ENCODE results near the gene PIGL. TPM values are rescaled to one million over a fixed set of nuclear protein-coding genes. Genes with fewer than 3 reads are reported as not detected.
"Not testable (repeated sequence)": the region's sequence is repeated elsewhere in the genome, so short reads cannot be mapped to it uniquely, and the experiment has no call there.

Gene PIGL
- total RNA-seq, 1 donor from 2014 or later = 8.9 TPM

DNA sequence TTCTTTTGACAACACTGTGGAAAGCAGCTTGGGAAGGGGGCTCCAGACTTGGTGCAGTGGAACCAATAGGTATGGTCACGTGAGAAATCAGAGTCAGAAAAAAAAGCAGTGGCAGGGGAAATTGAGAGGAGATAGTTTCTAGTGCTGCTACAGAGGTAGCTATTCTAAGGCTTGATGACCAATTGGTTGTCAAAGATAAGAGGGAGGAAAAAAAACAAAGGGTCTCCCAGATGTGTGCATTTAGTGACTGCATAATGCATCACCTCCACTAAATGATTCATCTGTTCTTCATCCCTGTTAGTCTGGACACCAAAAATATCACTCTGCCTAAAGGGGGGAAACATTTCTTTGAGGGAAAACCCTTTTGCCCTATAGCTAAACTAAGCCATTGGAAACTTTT is 56.5 kb downstream of the PIGL start:
- peak in 1 of 2 donors; percentile 37 for DNase-seq (ENCODE audit: low read depth in 2 of 2)

DNA sequence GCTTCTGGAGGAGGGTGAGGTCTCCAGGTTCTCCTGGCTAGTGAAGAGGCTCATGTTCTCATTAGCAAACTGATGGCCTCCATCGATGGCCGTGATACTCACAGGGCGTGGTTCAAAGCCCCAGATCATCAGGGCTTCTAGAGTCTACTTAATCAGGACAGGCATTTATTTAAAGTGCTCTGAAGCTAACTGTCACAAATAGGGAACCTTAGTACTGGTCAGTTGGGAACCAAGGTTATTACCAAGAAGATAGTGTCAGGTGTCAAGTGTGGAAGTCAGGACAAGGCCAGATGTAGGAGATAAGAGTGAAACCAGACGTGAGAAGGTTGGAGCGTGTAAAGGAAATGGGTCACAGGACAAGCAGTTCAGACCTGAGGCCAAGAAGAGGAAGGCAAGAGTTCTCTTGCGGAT is 56.9 kb downstream of the PIGL start:
- peak in 1 of 2 donors; percentile 12 for DNase-seq (ENCODE audit: low read depth in 2 of 2)

DNA sequence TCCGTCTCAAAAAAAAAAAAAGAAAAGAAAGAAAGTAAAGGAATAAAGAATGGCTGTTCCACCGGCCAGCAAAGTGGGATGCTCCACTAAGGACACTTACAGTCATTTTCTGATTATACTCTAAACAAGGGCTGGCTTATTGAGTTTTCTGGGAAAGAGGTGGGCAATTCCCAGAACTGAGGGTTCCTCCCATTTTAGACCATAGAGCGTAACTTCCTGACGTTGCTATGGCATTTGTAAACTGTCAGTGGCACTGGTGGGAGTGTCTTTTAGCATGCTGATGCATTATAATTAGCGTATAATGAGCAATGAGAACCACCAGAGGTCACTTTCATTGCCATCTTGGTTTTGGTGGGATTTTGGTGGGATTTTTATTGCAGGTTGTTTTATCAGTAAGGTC is 58.0 kb downstream of the PIGL start:
- DNase-seq (ENCODE audit: low read depth in 2 of 2) = no peak

DNA sequence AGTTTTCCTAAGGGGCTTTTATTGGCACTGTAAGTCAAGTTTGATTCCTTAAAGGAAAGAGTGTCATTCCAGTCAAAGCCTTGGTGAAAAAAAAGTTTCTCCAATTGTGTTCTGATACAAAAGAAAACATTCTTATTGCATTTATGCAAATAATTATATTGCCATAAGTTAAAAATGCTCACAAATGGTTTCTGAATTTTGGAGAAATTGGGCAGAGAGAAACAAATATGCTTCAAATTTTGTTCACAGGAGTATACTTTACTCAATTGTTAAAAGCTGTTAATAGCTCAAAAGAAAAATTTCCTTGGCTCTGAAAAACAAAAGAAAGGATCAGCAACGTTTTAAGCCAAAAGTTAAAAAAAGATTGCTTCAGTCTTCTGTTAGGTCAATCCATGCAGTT is 60.2 kb downstream of the PIGL start:
- DNase-seq (ENCODE audit: low read depth in 2 of 2) = no peak

DNA sequence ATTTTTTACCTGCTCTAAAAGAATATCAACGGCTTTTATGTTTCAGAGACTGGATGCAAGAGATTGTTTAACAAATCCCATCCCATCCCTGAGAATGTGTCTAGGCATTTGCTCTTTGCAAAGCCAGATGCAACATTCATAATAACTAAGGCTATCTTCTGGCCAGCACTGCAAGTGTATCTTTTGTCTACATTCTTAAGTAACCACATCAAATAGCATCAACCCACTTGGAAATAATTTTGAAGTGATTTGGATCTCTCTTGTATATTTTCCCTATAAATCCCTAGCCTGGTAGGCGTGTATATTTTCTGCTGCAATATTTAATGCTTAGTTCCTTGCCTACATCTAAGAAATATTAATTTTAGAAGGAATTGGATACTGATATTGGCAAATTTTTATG is 64.3 kb downstream of the PIGL start:
- DNase-seq (ENCODE audit: low read depth in 2 of 2) = no peak

DNA sequence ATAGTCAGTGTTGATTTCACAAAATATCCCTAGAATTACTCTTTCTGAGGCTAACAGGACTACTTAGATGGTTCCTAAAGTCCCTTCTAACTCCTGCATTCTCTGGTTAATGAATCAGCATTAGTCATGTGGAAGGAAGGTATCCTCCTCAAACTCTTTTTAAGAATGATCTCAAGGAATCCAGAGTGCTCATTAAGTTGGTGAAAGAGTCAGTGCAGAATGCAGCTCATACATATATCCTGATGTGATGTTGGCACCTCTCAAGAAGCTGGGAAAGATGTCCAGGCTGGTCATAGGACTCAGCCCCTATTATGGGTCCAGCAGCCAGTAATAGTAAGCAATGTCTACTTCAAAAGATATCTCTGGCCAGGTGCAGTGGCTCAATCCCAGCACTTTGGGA is 65.5 kb downstream of the PIGL start:
- DNase-seq (ENCODE audit: low read depth in 2 of 2) = peak in 1 of 2 donors; percentile 30

DNA sequence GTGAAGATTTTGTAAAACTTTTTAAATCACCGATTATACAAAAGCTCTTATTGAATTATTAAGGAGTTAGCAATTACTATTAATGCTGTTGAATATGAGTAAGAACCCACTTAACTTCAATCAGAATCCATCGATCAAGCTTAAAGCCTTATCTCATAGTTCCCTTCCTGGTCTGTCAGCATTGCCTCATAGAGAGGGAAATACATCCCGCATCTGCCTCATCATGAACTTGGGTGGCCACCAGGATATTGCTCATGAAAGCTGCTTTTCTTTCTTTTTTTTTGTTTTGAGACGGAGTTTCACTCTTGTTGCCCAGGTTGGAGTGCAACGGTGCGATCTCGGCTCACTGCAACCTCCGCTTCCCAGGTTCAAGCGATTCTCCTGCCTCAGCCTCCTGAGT is 66.7 kb downstream of the PIGL start:
- peak in 1 of 2 donors; percentile 44 for DNase-seq (ENCODE audit: low read depth in 2 of 2)

DNA sequence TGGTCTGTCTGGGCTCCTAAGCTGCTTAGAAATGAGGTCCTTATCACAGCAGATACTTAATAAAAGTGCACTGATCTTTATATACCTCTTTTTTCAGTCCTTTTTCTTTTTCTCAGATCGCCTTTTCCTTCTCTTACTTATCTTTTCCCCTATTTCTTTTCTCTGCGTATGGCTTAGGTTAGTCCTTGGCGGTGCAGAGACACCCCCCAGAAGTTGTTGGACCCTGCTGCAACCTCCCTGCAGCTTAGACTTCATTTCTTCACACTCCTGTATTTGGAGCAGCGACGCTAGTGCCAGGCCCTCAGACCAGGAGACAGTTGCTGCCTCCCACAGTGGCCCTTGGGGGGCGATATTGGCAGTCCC is 68.6 kb downstream of the PIGL start:
- no peak for DNase-seq (ENCODE audit: low read depth in 2 of 2)

DNA sequence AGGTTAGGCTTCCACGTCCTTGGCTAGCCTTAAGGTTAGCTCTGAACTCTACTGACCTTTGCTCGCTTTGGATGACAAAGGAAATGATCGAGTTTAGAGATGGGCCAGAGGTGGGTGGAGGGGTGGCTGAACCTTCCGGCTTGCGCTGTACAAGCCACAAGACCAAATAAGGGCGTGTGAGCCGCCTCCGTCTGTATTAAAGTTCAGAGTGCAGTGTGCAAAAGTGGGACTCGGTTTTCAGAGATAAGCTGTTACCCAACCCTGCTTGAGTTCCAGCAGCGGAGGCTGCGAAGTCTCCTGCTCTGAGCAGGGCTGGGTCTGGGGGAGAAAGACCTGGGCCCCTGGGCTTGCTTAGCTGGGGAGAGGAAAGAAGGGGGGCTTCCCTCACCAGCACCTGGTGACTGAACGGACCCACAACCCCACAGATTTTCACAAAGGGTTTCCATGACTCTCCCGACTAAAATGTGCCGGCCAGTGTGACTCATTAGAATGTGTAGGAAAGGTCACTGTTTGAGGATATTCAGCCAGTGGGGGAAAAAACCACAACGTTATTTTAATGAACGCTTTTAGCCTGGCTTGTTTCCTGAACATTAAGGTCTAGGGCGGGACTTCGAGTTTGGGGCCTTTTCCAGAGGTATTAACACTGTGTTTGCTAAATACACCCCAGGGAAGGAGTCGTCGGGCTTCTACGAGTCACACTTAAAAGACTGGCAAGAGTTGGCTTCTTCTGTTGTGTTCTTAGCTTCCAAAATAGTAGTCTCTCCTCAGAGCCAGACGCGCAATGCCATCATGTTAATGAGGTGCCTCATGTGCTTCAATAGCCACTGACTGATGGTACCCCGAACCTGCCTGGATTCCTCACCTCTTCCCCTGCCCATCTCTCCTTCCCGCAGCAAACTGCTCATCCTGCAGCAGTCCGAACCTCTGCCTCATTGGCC is 69.3 kb downstream of the PIGL start:
- peak; percentile 92 to 95 for DNase-seq (ENCODE audit: low read depth in 2 of 2)

DNA sequence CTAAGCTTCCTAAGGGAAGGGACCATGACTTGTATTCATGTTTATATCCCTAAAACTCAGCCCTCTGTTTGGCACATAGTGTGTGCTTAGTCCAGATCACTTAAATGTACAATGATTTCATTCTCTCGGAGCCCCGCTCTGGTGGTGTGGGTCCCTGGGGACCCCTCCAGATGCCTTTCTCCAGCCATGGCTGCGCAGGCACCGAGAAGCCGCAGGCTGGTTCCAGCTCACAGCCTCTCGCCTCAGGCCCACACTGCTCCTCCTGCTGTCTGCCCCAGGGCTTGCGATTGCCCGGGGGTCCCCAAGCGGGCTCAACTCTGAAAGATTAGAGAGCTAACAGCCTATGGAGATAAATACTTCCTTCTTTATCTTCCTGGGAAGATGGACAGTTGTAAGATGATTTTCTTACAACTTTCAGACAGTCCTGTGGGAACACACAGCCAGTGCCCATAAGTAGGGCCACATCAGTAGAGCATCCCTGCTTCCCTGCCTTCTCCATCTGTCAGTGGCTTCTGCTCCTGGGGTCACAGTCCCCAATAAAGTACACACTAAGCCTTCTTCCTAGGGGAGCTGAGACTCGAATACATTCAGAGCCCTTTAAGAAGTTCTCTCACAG is 70.0 kb downstream of the PIGL start:
- no peak for DNase-seq (ENCODE audit: low read depth in 2 of 2)

DNA sequence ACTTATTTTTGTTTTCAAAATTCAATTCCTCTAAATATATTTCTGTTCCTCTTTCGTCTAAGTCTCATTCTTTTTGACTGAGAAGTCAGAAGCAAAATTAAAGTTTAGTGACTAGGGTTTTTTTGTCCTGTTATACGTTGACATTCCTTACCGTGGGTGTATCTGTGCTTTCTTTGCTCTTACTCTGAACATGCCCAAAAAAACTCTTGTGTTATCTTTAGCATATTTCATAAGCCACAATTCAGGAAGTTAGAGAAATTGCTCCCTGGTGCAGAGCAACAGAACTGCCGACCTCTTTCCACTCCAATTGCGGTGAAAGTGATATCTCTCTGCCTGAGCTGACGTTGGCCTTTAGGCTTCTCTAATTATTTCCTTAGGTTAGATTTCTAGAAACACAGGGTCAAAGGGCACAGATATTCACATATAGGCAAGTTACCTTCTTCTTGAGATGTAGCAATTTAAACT is 70.6 kb downstream of the PIGL start:
- DNase-seq (ENCODE audit: low read depth in 2 of 2) = peak; percentile 47 to 53

DNA sequence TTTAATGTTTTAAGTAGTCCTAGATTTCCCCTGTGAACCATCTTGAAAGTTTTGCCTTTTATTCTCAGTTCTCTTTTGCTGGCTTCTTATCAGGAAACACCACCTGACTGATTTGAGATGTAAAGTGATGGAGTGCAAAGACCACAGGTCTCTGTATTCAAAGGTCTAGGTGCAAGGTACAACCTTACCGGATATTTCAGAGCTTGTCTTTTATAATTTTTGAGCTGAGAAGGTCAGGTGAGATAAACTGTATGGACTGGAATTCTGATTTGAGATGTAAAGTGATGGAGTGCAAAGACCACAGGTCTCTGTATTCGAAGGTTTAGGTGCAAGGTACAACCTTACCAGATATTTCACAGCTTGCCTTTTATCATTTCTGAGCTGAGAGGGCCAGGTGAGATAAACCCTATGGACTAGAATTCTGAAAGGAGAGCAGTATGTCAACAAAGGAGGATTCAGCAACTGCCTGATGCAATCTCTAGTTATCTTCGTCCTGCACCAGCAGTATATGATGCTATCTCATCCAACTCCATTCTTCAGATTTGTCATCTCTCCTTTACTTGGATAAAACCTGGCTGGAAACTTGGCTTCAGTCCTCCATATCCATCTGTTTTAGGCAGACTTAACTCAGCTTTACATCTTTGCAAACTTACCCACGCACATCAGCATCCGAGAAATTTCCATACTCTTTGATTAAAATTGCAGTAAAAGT is 72.0 kb downstream of the PIGL start:
- DNase-seq (ENCODE audit: low read depth in 2 of 2) = no peak

DNA sequence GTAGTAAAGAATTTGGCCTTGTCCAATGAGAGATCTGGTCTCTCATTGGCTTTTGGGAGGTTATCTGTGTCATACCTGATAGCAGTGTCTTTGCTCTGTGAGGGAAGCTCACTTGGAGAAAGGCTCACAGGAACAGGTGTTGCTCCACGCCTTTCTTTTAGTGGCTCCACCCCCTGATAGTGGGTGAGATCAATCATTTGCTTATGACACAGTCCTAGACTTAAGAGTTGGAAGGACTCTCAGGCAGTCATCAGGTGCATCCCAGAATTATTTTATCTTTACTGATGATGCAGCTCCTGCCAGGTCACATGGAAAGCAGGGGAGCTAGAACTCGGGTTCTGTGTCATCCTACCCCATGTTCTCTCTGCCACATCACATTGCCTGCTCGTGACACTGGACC is 76.9 kb downstream of the PIGL start:
- no peak for DNase-seq (ENCODE audit: low read depth in 2 of 2)

DNA sequence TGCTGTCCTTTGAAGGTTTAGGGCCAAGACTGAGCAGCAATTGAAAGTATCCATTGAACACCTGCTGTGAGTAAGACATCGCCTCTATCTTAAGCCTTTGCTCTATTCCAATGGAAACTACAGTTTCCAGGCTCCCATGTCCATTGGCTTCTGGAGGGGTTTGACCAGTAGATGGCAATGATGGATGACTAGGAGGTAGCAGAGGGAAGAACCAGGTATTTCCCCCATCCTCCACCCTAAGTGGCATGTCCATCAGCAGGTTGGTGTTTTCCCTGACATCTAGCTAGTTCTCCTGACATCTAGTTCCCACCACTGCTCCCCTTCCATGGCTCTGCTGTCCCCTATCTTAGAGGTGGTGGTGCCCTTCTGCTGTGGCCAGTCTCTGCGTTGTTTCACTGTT is 77.5 kb downstream of the PIGL start:
- no peak for DNase-seq (ENCODE audit: low read depth in 2 of 2)

DNA sequence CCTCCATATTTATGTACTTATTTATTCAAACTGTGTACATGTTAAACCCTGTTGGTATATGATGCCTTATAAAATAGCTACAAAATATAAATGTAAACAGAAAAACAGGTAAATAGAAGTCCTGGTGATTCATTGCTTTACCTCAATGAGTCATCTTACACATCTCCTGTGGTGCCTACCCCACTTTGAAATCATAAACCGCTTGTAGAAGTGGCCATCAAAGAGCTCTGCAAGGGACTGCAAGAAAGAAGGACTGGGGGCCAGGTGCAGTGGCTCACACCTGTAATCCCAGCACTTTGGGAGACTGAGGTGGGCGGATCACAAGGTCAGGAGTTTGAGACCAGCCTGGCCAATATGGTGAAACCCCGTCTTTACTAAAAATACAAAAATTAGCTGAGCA is 79.1 kb downstream of the PIGL start:
- DNase-seq (ENCODE audit: low read depth in 2 of 2) = not testable (repeated sequence)

DNA sequence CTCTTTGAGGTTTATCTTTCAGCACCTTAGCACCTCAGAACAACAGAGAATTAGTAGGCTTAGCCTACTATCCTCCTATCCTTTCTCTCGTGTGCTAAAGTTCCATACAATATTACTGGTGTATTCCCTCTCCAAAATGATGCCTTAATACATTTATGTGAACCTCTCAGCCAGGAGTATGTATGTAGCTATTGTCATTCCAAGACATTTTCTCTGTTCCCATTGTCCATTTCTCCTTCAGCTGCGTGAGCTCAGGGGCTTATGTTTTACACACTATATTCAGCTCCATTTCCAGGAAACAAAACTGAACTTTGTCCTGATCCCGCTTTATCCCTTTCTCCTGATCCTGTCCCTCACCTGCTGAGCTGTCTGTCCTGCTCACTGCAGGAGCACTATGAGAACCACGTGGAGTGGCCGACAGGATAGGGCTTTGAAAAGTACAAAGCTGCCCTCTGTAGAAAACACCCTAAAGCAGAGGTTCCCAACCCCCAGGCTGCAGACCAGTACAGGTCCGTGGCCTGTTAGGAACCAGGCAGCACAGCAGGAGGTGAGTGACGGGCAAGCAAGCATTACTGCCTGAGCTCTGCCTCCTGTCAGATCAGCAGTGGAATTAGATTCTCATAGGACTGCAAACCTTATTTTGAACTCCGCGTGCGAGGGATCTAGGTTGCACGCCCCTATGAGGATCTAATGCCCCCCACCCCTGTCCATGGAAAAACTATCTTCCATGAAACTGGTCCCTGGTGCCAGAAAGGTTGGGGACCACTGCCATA is 80.5 kb downstream of the PIGL start:
- DNase-seq (ENCODE audit: low read depth in 2 of 2) = no peak

DNA sequence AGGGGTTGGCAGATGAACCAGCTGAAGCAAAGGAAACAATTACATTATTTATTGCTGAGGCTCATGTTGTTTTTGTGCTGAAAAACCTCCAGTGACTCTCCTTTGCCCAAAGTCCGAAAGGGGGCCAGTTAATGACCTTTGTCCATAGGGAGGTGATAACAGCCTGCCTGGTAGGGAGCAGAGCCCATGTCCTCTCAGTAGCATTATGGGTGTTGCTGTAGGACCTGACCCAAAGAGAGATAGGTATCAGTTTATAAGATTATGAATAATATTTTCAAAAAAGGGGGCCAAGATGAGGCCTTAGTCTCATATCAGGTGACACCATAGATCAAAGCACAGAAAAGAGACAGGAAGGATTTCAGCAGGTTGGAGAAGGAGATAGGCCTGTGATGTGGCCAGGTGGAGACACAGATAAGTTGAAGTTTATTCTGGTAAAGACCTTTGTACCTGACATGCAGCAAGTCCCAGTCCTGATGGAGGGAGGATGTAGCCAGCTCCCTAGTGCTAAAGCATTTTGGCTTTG is 81.2 kb downstream of the PIGL start:
- no peak for DNase-seq (ENCODE audit: low read depth in 2 of 2)

DNA sequence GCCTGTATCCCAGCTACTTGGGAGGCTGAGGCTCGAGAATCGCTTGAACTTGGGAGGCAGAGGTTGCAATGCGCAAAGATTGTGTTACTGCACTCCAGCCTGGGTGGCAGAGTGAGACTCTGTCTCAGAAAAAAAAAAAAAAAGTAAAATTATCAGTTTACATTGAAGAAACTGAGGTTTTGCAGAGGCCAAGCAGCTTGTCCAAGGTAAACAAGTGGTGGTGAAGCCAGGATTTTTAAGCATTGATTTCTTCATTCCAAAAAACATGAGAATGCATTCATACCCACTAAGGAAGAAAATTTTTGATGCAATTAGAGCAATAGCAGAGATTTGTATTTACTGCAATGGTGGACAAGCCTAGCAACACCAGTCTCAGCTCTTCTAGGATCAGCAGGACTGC is 83.5 kb downstream of the PIGL start:
- DNase-seq (ENCODE audit: low read depth in 2 of 2) = no peak

DNA sequence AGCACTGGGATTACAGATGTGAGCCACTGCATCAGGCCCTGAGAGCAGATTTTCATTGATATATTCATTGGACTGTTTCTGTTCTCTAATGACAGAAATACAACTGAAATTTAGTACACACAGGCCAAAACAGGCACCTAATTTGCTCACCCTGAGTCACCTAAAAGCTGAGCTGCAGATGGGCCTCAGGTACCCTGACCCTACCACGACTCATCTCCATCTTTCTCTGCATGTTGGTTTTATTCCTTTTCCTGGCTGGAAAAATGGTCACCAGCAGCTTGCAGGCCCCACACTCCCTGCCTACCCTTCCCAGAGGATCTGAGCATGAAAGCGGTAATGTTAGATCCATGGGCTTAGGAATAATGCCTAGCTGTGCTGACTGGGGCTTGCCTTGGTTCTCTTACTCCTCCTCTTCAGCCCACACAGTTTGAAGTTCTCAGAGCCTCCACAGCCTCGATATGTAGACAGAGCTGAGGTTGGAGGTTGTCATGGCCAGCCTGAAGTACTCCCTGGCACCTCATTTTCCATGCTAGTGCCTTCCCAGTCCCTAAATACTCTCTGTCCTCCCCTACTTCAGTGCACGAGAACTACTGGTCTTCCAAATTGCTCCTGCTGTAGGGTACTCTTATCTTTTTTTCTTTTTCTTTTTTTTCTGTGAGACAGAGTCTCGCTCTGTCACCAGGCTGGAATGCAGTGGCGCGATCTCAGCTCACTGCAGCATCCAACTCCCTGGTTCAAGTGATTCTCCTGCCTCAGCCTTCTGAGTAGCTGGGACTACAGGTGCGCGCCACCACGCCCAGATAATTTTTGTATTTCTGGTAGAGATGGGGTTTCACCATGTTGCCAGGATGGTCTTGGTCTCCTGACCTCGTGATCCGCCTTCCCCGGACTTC is 85.2 kb downstream of the PIGL start:
- DNase-seq (ENCODE audit: low read depth in 2 of 2) = no peak

DNA sequence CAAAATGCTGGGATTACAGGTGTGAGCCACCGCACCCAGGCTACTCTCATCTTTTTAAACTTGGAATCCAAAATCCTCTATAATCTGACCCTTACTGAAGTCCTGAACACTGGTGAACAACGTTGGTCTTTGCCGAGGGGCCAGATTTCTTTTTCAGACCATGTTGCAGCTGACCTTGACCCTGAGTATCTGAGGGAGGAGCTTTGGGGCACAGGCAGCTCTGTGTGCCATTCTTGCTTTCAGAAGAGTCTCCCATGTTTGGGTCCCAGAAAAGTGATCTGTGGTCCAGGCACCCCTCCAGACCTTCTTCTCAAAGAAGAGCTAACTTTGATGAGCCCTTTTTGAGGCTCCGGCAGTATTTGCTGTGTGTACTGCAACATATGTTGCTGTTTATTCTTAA is 85.8 kb downstream of the PIGL start:
- no peak for DNase-seq (ENCODE audit: low read depth in 2 of 2)

All from dermis microvascular lymphatic vessel endothelial cell (primary cell).